Spinal cord (tissue), 10 donors: Measurements from ENCODE around the gene STIM2. TPM values are rescaled to one million over a fixed set of nuclear protein-coding genes. Genes with fewer than 3 reads are reported as not detected.

Source experiments
- DNase-seq, 6 donors: peaks; one replicate each; pipeline versions ENCODE4 v3.0.0 to v3.0.0-alpha.2; 2013 to 2015; ENCODE audit warnings: low spot score in 6 of 6, low read depth in 4 of 6
- H3K27ac ChIP-seq: one replicate; pipeline ENCODE4 v1.5.1; 2013; ENCODE audit warnings: low read depth, low read length, control low read depth
- H3K27me3 ChIP-seq: one replicate; pipeline ENCODE4 v1.6.1; 2013; ENCODE audit warnings: low read length; ENCODE audit not compliant: control insufficient read depth, insufficient read depth
- H3K36me3 ChIP-seq: one replicate; pipeline ENCODE4 v1.6.1; 2013; ENCODE audit warnings: low read length; ENCODE audit not compliant: control insufficient read depth, insufficient read depth
- H3K4me1 ChIP-seq: one replicate; pipeline ENCODE4 v1.6.1; 2013; ENCODE audit warnings: low read length; ENCODE audit not compliant: control insufficient read depth, insufficient read depth
- H3K4me3 ChIP-seq: one replicate; pipeline ENCODE4 v1.5.1; 2013; ENCODE audit warnings: low read depth, low read length, control low read depth
- H3K9me3 ChIP-seq: one replicate; pipeline ENCODE4 v1.6.1; 2013; ENCODE audit warnings: low read length; ENCODE audit not compliant: control insufficient read depth, insufficient read depth
- WGBS: methylation state at CpG from one replicate; pipeline ENCODE4 v1.1.5; 2013; ENCODE audit warnings: missing lambda C conversion rate; ENCODE audit not compliant: insufficient coverage; 5-methylcytosine and 5-hydroxymethylcytosine counted together
- polyA plus RNA-seq, 2 donors: library from polyadenylated mRNA; unstranded; fragments of 120-200 nt; gene quantifications; one replicate each; pipeline ENCODE4 v1.2.1, GENCODE V29; 2013; ENCODE audit not compliant: insufficient read length in 2 of 2
- total RNA-seq, 2 donors: library from RNA; depleted of rRNA in 1 of 2; stranded (reverse); fragments of 120-200 nt in 1 of 2; fragments of >200 nt in 1 of 2; gene quantifications; one replicate each; pipeline versions ENCODE4 v1.2.3 to v1.2.4, GENCODE V29; 2013 to 2014
- donor health status: healthy.

Gene STIM2
- total and polyA plus RNA-seq, 4 donors, result 27.3 to 69.5 (median 44.2) TPM

- no peaks in the 10 kb centered on the region for H3K4me1 ChIP-seq
- no peaks in the 10 kb centered on the region for H3K27me3 ChIP-seq
- H3K9me3 ChIP-seq, result no peaks in the 10 kb centered on the region
- H3K36me3 ChIP-seq, result no peaks in the 10 kb centered on the region
- H3K4me3 ChIP-seq, result no peak overlapping the region
- H3K27ac ChIP-seq, result no peak overlapping the region
- no peak for DNase-seq
- 83% methylated on average over 1 of the region's 4 CpGs for WGBS
Observed at GRCh38 chr4:27009539-27009938, 148.9 kb downstream of the STIM2 start.

DNA sequence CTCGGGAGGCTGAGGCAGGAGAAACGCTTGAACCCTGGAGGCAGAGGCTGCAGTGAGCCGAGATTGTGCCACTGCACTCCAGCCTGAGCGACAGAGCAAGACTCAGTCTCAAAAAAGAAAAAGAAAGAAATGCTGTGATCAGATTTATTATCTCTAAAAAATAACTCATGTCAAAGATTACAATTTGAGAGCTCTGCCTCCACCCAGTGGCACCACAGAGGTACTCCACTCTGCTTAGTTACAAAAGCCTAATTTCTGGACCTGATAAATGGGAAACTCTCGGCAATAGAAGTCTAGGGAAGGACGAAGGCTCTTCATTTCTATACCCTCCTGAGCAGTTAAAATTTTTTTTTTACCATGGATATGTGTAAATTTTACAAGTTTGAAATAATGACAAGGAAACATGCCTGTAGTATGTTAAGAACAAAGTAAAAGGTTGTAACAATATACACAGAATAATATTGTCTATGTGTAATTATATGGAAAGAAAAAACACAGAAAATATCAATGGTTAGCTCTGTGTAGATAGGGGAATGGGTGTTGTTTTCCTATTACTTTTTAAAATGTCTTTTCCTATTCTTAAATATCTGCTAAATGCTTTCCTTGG is 149.8 kb downstream of the STIM2 start:
- 78% methylated on average over 3 of the region's 6 CpGs for WGBS
- Histone ChIP-seq H3K27me3 (no peaks in the 10 kb centered on the region), H3K9me3 (no peaks in the 10 kb centered on the region), H3K4me1 (no peaks in the 10 kb centered on the region), H3K27ac (no peak overlapping the region), H3K36me3 (no peaks in the 10 kb centered on the region), H3K4me3 (no peak overlapping the region)
- peak in 5 of 6 donors; percentile 24 to 86 (median 27) for DNase-seq

- no peaks in the 10 kb centered on the region for H3K36me3 ChIP-seq
- no peak for DNase-seq
- H3K27me3 ChIP-seq, result no peaks in the 10 kb centered on the region
- no CpG with 5 or more reads among the region's 3 CpGs for WGBS
- H3K4me1 ChIP-seq, result no peaks in the 10 kb centered on the region
- no peak overlapping the region for H3K4me3 ChIP-seq
- no peak overlapping the region for H3K27ac ChIP-seq
- H3K9me3 ChIP-seq, result no peaks in the 10 kb centered on the region
Observed at GRCh38 chr4:27011401-27011800, 150.8 kb downstream of the STIM2 start.

DNA sequence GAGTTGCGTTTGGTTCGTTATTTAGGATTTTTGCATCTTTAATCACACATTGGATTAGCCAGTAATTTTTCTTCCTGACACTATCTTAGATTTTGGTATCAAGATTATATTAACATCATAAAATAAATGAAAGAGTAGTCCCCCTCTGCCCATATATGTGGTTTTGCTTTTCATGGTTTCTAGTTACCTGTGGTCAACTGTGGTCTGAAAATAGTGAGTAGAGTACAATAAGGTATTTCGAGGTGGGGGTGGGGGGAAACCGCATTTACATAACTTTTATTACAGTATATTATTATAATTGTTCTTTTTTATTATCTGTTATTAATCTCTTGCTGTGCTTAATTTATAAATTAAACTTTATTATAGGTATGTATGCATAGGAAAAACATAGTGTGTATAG is 152.4 kb downstream of the STIM2 start:
- no peak overlapping the region for H3K4me3 ChIP-seq
- no CpG with 5 or more reads among the region's 4 CpGs for WGBS
- H3K27ac ChIP-seq, result no peak overlapping the region
- no peak for DNase-seq
- no peaks in the 10 kb centered on the region for H3K27me3 ChIP-seq
- no peaks in the 10 kb centered on the region for H3K9me3 ChIP-seq
- peaks cover 6% of the 10 kb centered on the region for H3K36me3 ChIP-seq
- H3K4me1 ChIP-seq, result no peaks in the 10 kb centered on the region

DNA sequence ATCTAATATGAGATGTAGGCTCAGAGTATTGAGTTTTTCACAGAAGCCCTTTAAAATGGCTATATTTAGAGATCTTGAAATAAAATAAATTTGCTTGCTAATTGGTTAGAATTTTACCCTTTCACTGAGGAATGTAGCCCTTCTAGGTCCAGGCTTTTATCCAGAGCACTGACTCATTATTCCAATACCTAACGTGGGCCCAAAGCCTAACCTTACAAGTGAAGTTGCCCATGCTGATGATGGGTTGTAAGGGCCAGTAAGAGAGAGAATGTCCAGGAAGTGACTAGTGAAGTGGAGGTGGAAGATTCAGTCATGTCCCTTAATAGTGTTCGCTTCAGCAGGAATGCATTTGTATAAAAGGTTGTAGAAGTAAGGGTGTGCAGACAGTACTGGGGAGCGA is 155.9 kb downstream of the STIM2 start:
- 100% methylated on average over 2 of the region's 3 CpGs for WGBS
- no peak for DNase-seq
- Histone ChIP-seq H3K4me1 (no peaks in the 10 kb centered on the region), H3K27ac (no peak overlapping the region), H3K4me3 (no peak overlapping the region), H3K36me3 (peaks cover 16% of the 10 kb centered on the region), H3K9me3 (no peaks in the 10 kb centered on the region), H3K27me3 (no peaks in the 10 kb centered on the region)

DNA sequence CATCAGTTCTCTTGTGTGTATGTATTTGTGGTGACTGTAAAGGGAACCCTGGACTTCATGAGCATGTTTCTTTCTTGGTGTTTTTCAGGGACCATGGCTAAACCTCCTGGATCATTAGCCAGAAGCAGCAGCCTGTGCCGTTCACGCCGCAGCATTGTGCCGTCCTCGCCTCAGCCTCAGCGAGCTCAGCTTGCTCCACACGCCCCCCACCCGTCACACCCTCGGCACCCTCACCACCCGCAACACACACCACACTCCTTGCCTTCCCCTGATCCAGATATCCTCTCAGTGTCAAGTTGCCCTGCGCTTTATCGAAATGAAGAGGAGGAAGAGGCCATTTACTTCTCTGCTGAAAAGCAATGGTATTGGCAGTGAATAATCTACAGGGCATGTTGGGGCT is 157.0 kb downstream of the STIM2 start:
- Histone ChIP-seq H3K4me1 (no peaks in the 10 kb centered on the region), H3K27me3 (no peaks in the 10 kb centered on the region), H3K9me3 (no peaks in the 10 kb centered on the region), H3K27ac (no peak overlapping the region), H3K36me3 (peaks cover 17% of the 10 kb centered on the region), H3K4me3 (no peak overlapping the region)
- 97% methylated on average over 6 of the region's 12 CpGs for WGBS
- DNase-seq, result no peak

GRCh38 chr4:27018076-27018475 is 157.4 kb downstream of the STIM2 start:
- Histone ChIP-seq H3K36me3 (peaks cover 17% of the 10 kb centered on the region), H3K4me3 (no peak overlapping the region), H3K27ac (no peak overlapping the region), H3K27me3 (no peaks in the 10 kb centered on the region), H3K4me1 (no peaks in the 10 kb centered on the region), H3K9me3 (no peaks in the 10 kb centered on the region)
- 90% methylated on average over 4 of the region's 5 CpGs for WGBS
- DNase-seq, result no peak

GRCh38 chr4:27018910-27019309 is 158.3 kb downstream of the STIM2 start:
- DNase-seq, result no peak
- WGBS, result no CpG with 5 or more reads among the region's 1 CpG
- Histone ChIP-seq H3K4me1 (no peaks in the 10 kb centered on the region), H3K4me3 (no peak overlapping the region), H3K27me3 (no peaks in the 10 kb centered on the region), H3K27ac (no peak overlapping the region), H3K9me3 (no peaks in the 10 kb centered on the region), H3K36me3 (peaks cover 17% of the 10 kb centered on the region)

- WGBS, result no CpG with 5 or more reads among the region's 1 CpG
- no peak overlapping the region for H3K4me3 ChIP-seq
Observed at GRCh38 chr4:27019766-27020165, 159.1 kb downstream of the STIM2 start.

GRCh38 chr4:27020203-27020602 is 159.6 kb downstream of the STIM2 start:
- no CpG with 5 or more reads among the region's 4 CpGs for WGBS
- H3K9me3 ChIP-seq, result no peaks in the 10 kb centered on the region
- H3K4me1 ChIP-seq, result no peaks in the 10 kb centered on the region
- no peak overlapping the region for H3K4me3 ChIP-seq
- peak in 1 of 6 donors; percentile 45 for DNase-seq
- H3K27ac ChIP-seq, result no peak overlapping the region
- H3K36me3 ChIP-seq, result peaks cover 17% of the 10 kb centered on the region
- H3K27me3 ChIP-seq, result no peaks in the 10 kb centered on the region

More at GRCh38 chr4:27019766-27020165, 159.1 kb downstream of the STIM2 start:
- H3K4me1 ChIP-seq, result no peaks in the 10 kb centered on the region
- no peaks in the 10 kb centered on the region for H3K27me3 ChIP-seq
- H3K9me3 ChIP-seq, result no peaks in the 10 kb centered on the region
- no peak overlapping the region for H3K27ac ChIP-seq
- H3K36me3 ChIP-seq, result peaks cover 17% of the 10 kb centered on the region
- DNase-seq, result no peak
